Measurements from ENCODE around the gene TP53RK. TPM values are rescaled to one million over a fixed set of nuclear protein-coding genes. Genes with fewer than 3 reads are reported as not detected.

The TP53RK gene
- total and polyA plus RNA-seq, 2 donors (not counting 1 experiment from before 2014, with no cell fraction given), result 3.1 to 22.5 TPM

GRCh38 chr20:46634528-46634927, 54.7 kb downstream of the TP53RK start:
- Histone ChIP-seq H3K4me3 (ENCODE audit: control extremely low read depth in 1 of 5, extremely low read depth in 1 of 5, insufficient read depth in 1 of 5, low read depth in 2 of 5, low read length in 4 of 5) (no peak overlapping the region), H3K36me3 (replicated peaks in 1 of 2; ENCODE audit: control extremely low read depth in 1 of 2, control insufficient read depth in 1 of 2, extremely low read depth in 1 of 2, insufficient read depth in 2 of 2, low read length in 1 of 2) (no peaks in the 10 kb centered on the region), H3K27me3 (replicated peaks in 1 of 4; ENCODE audit: control extremely low read depth in 1 of 4, control insufficient read depth in 3 of 4, insufficient read depth in 4 of 4, low read length in 3 of 4) (peaks cover 0 to 10% (median 3%) of the 10 kb centered on the region in 4 experiments), H3K27ac (ENCODE audit: low read length in 2 of 2) (no peak overlapping the region), H3K4me1 (ENCODE audit: control insufficient read depth in 2 of 2, insufficient read depth in 2 of 2, low read length in 2 of 2) (no peaks in the 10 kb centered on the region), H3K9ac (ENCODE audit: low read length) (no peak overlapping the region), H3K9me3 (ENCODE audit: control extremely low read depth in 1 of 3, control insufficient read depth in 2 of 3, insufficient read depth in 1 of 3, low read length in 2 of 3) (peaks cover 0 to under 1% (median 0%) of the 10 kb centered on the region in 3 donors), H3K4me2 (replicated peaks; ENCODE audit: low read depth, low read length, poor library complexity, severe bottlenecking) (no peak overlapping the region), H2AFZ (ENCODE audit: insufficient read depth, low read depth, low read length, poor library complexity, severe bottlenecking) (no peak overlapping the region), H4K20me1 (ENCODE audit: control insufficient read depth, insufficient read depth, low read length, poor library complexity, severe bottlenecking) (no peaks in the 10 kb centered on the region), H3K79me2 (ENCODE audit: control insufficient read depth, insufficient read depth, low read length) (no peaks in the 10 kb centered on the region)
- Mint-ChIP-seq H3K9me3 (ENCODE audit: insufficient read depth) (no peaks in the 10 kb centered on the region), H3K27ac (no peak overlapping the region), H3K4me3 (no peak overlapping the region), H3K4me1 (no peaks in the 10 kb centered on the region), H3K27me3 (peaks cover 38% of the 10 kb centered on the region)
- ATAC-seq (ENCODE audit: low read depth), result no peak
- 77% methylated on average over 4 of the region's 6 CpGs for WGBS (ENCODE audit: insufficient coverage)
- CTCF ChIA-PET, result no interaction called here
- DNase-seq, result no peak
- intact Hi-C loops (cut with micrococcal nuclease), result no loop called here
- POLR2A ChIA-PET, result no interaction called here
- TF ChIP-seq CTCF (IDR thresholded peaks at IDR 0.05) (no peak), EZH2 (IDR thresholded peaks at IDR 0.05; ENCODE audit: borderline replicate concordance, insufficient read depth, low read depth, low read length, poor library complexity, severe bottlenecking) (no peak)

Other genes with a start within 250 kb of the TP53RK start
- 0.07 and 0.22 TPM in 2 replicates for gene ZNF334, start 175.9 kb downstream of the TP53RK start, total RNA-seq
- 0.27 and 0.30 TPM in 2 replicates for gene ZNF334, start 175.9 kb downstream of the TP53RK start, polyA plus RNA-seq
- not detected in 2 replicates for gene OCSTAMP, start 138.8 kb downstream of the TP53RK start, total RNA-seq
- gene OCSTAMP, start 138.8 kb downstream of the TP53RK start, polyA plus RNA-seq, result 0.07 TPM in 1 of 2 replicates, not detected in the other
- 0.20 and 0.49 TPM in 2 replicates for gene SLC13A3, start 38.0 kb downstream of the TP53RK start, total RNA-seq
- gene SLC13A3, start 38.0 kb downstream of the TP53RK start, polyA plus RNA-seq, result 0.09 TPM in 2 replicates
- not detected in 2 replicates for gene SLC2A10, start 20.2 kb upstream of the TP53RK start, total RNA-seq
- not detected in 2 replicates for gene SLC2A10, start 20.2 kb upstream of the TP53RK start, polyA plus RNA-seq
- gene EYA2, start 205.4 kb upstream of the TP53RK start, total RNA-seq, result 1.1 and 1.8 TPM in 2 replicates
- 0.27 and 2.8 TPM in 2 replicates for gene EYA2, start 205.4 kb upstream of the TP53RK start, polyA plus RNA-seq

Data from B cell (primary cell).